HL-60 (cell line): ENCODE results near the gene RPH3AL.
"Not testable (repeated sequence)": the region's sequence is repeated elsewhere in the genome, so short reads cannot be mapped to it uniquely, and the experiment has no call there.

Experiments used
- DNase-seq, 2 experiments: peaks; one replicate each; pipeline ENCODE4 v3.0.0-alpha.2; 2010 to 2020; ENCODE audit warnings: low read depth in 1 of 2, low spot score in 1 of 2
- H3K27ac ChIP-seq: fragments of 250-450 bp; sonication (Bioruptor Pico); replicated peaks from 2 replicates; pipeline ENCODE4 v1.5.1; 2020; ENCODE audit warnings: mild to moderate bottlenecking, moderate library complexity
- H3K27me3 ChIP-seq: fragments of 250-450 bp; sonication (Bioruptor Pico); 2 replicates; pipeline ENCODE4 v1.5.1; 2021; ENCODE audit warnings: mild to moderate bottlenecking, moderate library complexity; ENCODE audit not compliant: insufficient read depth, poor library complexity, severe bottlenecking
- H3K4me3 ChIP-seq: replicated peaks from 2 replicates; pipeline ENCODE4 v1.5.1; 2011; ENCODE audit warnings: mild to moderate bottlenecking, control low read depth, low read length; ENCODE audit not compliant: insufficient read depth
- GABPA ChIP-seq: IDR thresholded peaks from 2 replicates; pipeline ENCODE4 v1.6.1; 2012; ENCODE audit warnings: low read depth
- POLR2AphosphoS5 ChIP-seq: IDR thresholded peaks from 2 replicates; pipeline ENCODE4 v1.6.1; 2012; ENCODE audit warnings: low read depth
- SPI1 ChIP-seq: IDR thresholded peaks from 2 replicates; pipeline ENCODE4 v1.6.1; 2012; ENCODE audit warnings: low read depth, mild to moderate bottlenecking, borderline replicate concordance
- TF ChIP-seq, protein P1 (sequence below): IDR thresholded peaks from one replicate; pipeline ENCODE4 v1.5.1; 2011; ENCODE audit warnings: low read length, control low read depth, inconsistent platforms; ENCODE audit not compliant: insufficient read depth
- TF ChIP-seq, protein P2 (sequence below): IDR thresholded peaks from 2 replicates; pipeline ENCODE4 v1.6.1; 2012; ENCODE audit warnings: low read depth; ENCODE audit not compliant: insufficient replicate concordance

The RPH3AL gene

DNA sequence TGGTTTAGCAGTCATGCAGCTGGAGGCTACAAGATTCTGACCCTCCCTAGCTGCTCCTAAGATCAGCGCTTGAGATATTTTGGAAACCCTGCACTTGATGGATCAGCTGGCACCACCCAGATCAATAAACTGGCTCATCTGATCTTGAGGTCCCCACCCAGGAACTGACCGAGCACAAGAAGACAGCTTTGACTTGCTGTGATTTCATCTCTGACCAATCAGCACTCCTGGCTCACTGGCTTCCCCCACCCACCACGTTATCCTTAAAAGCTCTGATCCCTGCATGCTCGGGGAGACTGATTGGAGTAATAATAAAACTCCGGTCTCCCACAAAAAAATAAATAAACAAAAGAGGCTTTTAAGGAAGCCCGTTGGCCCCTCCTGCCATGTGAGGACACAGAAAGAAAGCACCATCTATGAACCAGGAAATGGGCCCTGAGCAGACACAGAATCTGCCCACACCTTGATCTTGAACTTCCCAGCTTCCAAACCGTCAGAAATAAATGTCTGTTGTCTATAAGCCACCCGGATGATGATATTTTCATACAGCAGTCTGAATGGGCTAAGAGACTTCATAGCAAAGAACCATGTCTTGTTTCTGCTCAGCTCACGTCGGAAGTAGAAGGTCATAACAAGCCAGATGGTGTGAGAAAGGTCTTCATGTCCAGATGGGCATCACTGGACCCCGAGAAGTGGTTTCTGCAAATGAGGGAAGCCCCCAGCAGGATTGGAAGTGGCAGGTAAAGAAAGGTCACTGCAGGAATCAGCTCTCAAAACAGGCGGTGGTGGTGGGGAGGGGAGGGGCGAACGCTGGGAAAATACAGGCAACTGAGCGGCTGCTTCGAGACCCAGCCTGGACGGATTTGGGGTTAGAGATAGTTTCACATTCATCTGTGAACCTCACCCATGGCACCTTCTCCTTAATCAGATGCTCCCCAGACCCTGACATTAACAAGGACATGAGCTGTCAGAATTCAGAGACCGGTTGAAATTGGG lies 19.8 kb upstream of the RPH3AL start:
- TF ChIP-seq, protein P1, sequence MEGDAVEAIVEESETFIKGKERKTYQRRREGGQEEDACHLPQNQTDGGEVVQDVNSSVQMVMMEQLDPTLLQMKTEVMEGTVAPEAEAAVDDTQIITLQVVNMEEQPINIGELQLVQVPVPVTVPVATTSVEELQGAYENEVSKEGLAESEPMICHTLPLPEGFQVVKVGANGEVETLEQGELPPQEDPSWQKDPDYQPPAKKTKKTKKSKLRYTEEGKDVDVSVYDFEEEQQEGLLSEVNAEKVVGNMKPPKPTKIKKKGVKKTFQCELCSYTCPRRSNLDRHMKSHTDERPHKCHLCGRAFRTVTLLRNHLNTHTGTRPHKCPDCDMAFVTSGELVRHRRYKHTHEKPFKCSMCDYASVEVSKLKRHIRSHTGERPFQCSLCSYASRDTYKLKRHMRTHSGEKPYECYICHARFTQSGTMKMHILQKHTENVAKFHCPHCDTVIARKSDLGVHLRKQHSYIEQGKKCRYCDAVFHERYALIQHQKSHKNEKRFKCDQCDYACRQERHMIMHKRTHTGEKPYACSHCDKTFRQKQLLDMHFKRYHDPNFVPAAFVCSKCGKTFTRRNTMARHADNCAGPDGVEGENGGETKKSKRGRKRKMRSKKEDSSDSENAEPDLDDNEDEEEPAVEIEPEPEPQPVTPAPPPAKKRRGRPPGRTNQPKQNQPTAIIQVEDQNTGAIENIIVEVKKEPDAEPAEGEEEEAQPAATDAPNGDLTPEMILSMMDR: no peak
- TF ChIP-seq, protein P2, sequence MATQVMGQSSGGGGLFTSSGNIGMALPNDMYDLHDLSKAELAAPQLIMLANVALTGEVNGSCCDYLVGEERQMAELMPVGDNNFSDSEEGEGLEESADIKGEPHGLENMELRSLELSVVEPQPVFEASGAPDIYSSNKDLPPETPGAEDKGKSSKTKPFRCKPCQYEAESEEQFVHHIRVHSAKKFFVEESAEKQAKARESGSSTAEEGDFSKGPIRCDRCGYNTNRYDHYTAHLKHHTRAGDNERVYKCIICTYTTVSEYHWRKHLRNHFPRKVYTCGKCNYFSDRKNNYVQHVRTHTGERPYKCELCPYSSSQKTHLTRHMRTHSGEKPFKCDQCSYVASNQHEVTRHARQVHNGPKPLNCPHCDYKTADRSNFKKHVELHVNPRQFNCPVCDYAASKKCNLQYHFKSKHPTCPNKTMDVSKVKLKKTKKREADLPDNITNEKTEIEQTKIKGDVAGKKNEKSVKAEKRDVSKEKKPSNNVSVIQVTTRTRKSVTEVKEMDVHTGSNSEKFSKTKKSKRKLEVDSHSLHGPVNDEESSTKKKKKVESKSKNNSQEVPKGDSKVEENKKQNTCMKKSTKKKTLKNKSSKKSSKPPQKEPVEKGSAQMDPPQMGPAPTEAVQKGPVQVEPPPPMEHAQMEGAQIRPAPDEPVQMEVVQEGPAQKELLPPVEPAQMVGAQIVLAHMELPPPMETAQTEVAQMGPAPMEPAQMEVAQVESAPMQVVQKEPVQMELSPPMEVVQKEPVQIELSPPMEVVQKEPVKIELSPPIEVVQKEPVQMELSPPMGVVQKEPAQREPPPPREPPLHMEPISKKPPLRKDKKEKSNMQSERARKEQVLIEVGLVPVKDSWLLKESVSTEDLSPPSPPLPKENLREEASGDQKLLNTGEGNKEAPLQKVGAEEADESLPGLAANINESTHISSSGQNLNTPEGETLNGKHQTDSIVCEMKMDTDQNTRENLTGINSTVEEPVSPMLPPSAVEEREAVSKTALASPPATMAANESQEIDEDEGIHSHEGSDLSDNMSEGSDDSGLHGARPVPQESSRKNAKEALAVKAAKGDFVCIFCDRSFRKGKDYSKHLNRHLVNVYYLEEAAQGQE: no peak
- no peak for TF ChIP-seq SPI1
- DNase-seq: no peak
- no peak overlapping the region for H3K27ac ChIP-seq
- H3K27me3 ChIP-seq: no peaks in the 10 kb centered on the region
- no peak overlapping the region for H3K4me3 ChIP-seq

DNA sequence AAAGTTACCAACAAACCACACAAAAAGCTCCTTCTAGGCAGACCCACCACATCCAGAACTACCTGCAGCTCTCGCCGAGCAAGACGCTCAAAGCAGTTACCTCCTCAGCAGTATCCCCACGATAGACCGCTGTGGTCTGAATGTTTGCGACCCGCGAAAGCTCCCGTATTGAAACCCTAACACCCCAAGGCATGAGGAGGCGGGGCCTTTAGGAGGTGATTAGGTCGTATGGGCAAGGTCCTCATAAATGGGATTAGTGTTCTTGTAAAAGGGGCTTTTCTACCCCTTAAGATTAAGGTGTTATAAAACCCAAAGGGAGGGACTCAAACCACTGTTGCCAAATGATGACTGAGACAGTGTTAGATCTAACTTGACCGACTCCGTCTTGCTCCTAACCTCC lies 19.0 kb upstream of the RPH3AL start:
- no peak for DNase-seq
- no peak overlapping the region for H3K4me3 ChIP-seq
- TF ChIP-seq POLR2AphosphoS5: no peak
- no peak for TF ChIP-seq GABPA
- TF ChIP-seq, protein P1: no peak
- no peak for TF ChIP-seq SPI1
- TF ChIP-seq, protein P2: no peak
- H3K27me3 ChIP-seq: no peaks in the 10 kb centered on the region
- H3K27ac ChIP-seq: no peak overlapping the region

DNA sequence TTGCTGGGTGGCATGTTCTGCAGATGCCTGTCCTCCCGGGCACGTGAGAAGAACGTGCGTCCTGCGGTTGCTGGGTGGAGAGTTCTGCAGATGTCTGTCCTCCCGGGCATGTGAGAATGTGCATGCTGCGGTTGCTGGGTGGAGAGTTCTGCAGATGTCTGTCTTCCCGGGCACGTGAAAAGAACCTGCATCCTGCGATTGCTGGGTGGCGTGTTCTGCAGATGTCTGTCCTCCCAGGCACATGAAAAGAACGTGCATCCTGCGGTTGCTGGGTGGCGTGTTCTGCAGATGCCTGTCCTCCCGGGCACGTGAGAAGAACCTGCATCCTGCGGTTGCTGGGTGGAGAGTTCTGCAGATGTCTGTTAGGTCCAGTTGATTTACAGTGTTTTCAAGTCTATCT lies 15.0 kb upstream of the RPH3AL start:
- not testable (repeated sequence) for H3K27me3 ChIP-seq, H3K4me3 ChIP-seq, H3K27ac ChIP-seq, DNase-seq

DNA sequence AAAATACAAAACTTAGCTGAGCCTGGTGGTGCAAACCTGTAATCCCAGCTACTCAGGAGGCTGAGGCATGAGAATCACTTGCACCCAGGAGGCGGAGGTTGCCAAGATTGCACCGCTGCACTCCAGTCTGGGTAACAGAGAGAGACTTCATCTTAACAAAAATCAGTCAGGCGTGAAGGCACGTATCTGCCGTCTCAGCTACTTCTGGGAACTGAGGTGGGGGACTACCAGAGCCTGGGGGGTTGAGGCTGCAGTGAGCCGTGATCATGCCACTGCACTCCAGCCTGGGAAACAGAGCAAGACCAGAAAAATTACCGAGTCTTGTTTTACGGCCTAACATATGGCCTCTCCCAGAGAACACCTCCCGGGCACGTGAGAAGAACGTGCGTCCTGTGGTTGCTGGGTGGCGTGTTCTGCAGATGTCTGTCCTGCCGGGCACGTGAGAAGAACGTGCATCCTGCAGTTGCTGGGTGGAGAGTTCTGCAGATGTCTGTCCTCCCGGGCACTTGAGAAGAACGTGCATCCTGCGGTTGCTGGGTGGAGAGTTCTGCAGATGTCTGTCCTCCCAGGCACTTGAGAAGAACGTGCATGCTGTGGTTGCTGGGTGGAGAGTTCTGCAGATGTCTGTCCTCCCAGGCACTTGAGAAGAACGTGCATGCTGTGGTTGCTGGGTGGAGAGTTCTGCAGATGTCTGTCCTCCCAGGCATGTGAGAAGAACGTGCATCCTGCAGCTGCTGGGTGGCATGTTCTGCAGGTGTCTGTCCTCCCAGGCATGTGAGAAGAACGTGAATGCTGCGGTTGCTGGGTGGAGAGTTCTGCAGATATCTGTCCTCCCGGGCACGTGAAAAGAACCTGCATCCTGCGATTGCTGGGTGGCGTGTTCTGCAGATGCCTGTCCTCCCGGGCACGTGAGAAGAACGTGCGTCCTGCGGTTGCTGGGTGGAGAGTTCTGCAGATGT lies 14.3 kb upstream of the RPH3AL start:
- DNase-seq, H3K27ac ChIP-seq, H3K27me3 ChIP-seq, H3K4me3 ChIP-seq: not testable (repeated sequence)
